K562 (cell line): ENCODE data around the gene PRM2. TPM values are rescaled to one million over a fixed set of nuclear protein-coding genes. Genes with fewer than 3 reads are reported as not detected.

Experiments used
- CCNT2 ChIP-seq: IDR thresholded peaks from 2 replicates; pipeline ENCODE4 v1.6.1; 2011; ENCODE audit warnings: borderline replicate concordance, low read depth, mild to moderate bottlenecking, moderate library complexity, mixed read lengths, low read length; ENCODE audit not compliant: insufficient read length; ENCODE audit errors: extremely low read depth
- CXXC5 ChIP-seq: fragments of 250-450 bp; sonication (Bioruptor Pico); IDR thresholded peaks from 2 replicates; pipeline ENCODE4 v1.8.0; 2022; ENCODE audit warnings: inconsistent platforms, mild to moderate bottlenecking, moderate library complexity
- HCFC1 ChIP-seq: IDR thresholded peaks from 2 replicates; pipeline ENCODE4 v1.6.1; 2012; ENCODE audit warnings: low read depth, low read length, improper control_type of control experiment
- HNRNPH1 ChIP-seq: fragments of 200-400 bp; formaldehyde crosslinking; optimal IDR thresholded peaks from 2 replicates; pipeline ENCODE3; 2017; ENCODE audit warnings: low read depth, mild to moderate bottlenecking, low read length, moderate library complexity
- JUND ChIP-seq, 2 experiments: IDR thresholded peaks; 2 replicates in 1 of 2; 3 replicates in 1 of 2; pipeline ENCODE4 v1.6.1; 2011; ENCODE audit warnings: borderline replicate concordance in 2 of 2, low read depth in 2 of 2, low read length in 2 of 2, improper control_type of control experiment in 1 of 2, missing biosample characterization in 1 of 2, missing genetic modification characterization in 1 of 2, missing genetic modification reagents in 1 of 2
- KAT8 ChIP-seq: fragments of 450-650 bp; IDR thresholded peaks from 2 replicates; pipeline ENCODE4 v1.6.1; 2016; ENCODE audit warnings: low read depth, mild to moderate bottlenecking
- NFE2 ChIP-seq: IDR thresholded peaks from 2 replicates; pipeline ENCODE4 v1.6.1; 2014; ENCODE audit warnings: antibody characterized with exemption, low read depth
- PCBP2 ChIP-seq: fragments of 200-400 bp; formaldehyde crosslinking; IDR thresholded peaks from 2 replicates; pipeline ENCODE4 v1.6.1; 2018; ENCODE audit warnings: low read length, low read depth, mild to moderate bottlenecking, moderate library complexity; ENCODE audit not compliant: poor library complexity, severe bottlenecking
- POLR2H ChIP-seq: IDR thresholded peaks from 2 replicates; pipeline ENCODE4 v1.6.1; 2016; ENCODE audit warnings: missing genetic modification characterization, low read depth, mild to moderate bottlenecking, control low read depth, missing compliant biosample characterization, moderate library complexity
- PTTG1 ChIP-seq: fragments of 450-650 bp; IDR thresholded peaks from 2 replicates; pipeline ENCODE4 v1.6.1; 2016; ENCODE audit warnings: low read depth, mild to moderate bottlenecking, missing genetic modification characterization, missing compliant biosample characterization
- SETDB1 ChIP-seq: IDR thresholded peaks from one replicate; pipeline ENCODE4 v1.6.1; 2012; ENCODE audit warnings: low read length, control low read depth, inconsistent platforms
- SREBF1 ChIP-seq: fragments of 150-350 bp; IDR thresholded peaks from 2 replicates; pipeline ENCODE4 v1.6.1; 2014; ENCODE audit warnings: antibody characterized with exemption, low read depth, low read length, borderline replicate concordance
- STAT5B ChIP-seq: fragments of 250-450 bp; sonication (Bioruptor Pico); IDR thresholded peaks from 2 replicates; pipeline ENCODE4 v1.8.0; 2021; ENCODE audit warnings: mild to moderate bottlenecking, inconsistent platforms
- TAF7 ChIP-seq: fragments of 450-650 bp; IDR thresholded peaks from 2 replicates; pipeline ENCODE4 v1.6.1; 2016; ENCODE audit warnings: missing genetic modification characterization, missing compliant biosample characterization
- U2AF2 ChIP-seq: fragments of 200-400 bp; formaldehyde crosslinking; optimal IDR thresholded peaks from 2 replicates; pipeline ENCODE3; 2017; ENCODE audit warnings: low read depth, mild to moderate bottlenecking, low read length
- ZC3H8 ChIP-seq: fragments of 450-650 bp; IDR thresholded peaks from 2 replicates; pipeline ENCODE4 v1.6.1; 2017
- ZKSCAN1 ChIP-seq: fragments of 150-350 bp; IDR thresholded peaks from 2 replicates; pipeline ENCODE4 v1.6.1; 2016; ENCODE audit warnings: low read depth, low read length
- ZKSCAN3 ChIP-seq: fragments of 250-450 bp; sonication (Bioruptor Pico); IDR thresholded peaks from 2 replicates; pipeline ENCODE4 v1.4.0; 2020
- ZNF282 ChIP-seq: sonication (generic); formaldehyde crosslinking; IDR thresholded peaks from 2 replicates; pipeline ENCODE4 v1.8.1; 2023; ENCODE audit warnings: missing genetic modification reagents
- polyA plus RNA-seq, 8 experiments: library from polyadenylated mRNA; depleted of rRNA in 4 of 8; stranded (reverse) in 5 of 8; unstranded in 3 of 8; fragments of >200 nt; fragmentation: Nextera tagmentation in 2 of 8; fragmentation: Illumina TruSeq in 1 of 8; extraction: Ambion mirVana in 2 of 8; extraction: Trizol in 1 of 8; gene quantifications; 2 replicates each; pipeline versions ENCODE4 v1.2.1 to v1.2.3, GENCODE V29; 2011 to 2014; ENCODE audit warnings: inconsistent platforms in 1 of 8, missing spikeins in 1 of 8
- total RNA-seq, 7 experiments: library from RNA; depleted of rRNA in 6 of 7; stranded (reverse); fragments of >200 nt in 6 of 7; fragmentation: Illumina TruSeq in 2 of 7; extraction: Trizol in 2 of 7; gene quantifications; 2 replicates each; pipeline versions ENCODE4 v1.2.1 to v1.2.3, GENCODE V29; 2011 to 2021; ENCODE audit warnings: low replicate concordance in 1 of 7
- TF ChIP-seq, protein P1 (sequence below): fragments of 200-800 bp; sonication (Bioruptor generic); IDR thresholded peaks from 2 replicates; pipeline ENCODE4 v1.6.1; 2017; ENCODE audit warnings: missing genetic modification characterization, missing compliant biosample characterization
- TF ChIP-seq, protein P2 (sequence below): fragments of 250-450 bp; sonication (Bioruptor Pico); IDR thresholded peaks from 2 replicates; pipeline ENCODE4 v1.8.0; 2022; ENCODE audit warnings: moderate library complexity, mild to moderate bottlenecking, inconsistent platforms
- TF ChIP-seq, protein P3 (sequence below): fragments of 250-450 bp; sonication (Bioruptor Pico); IDR thresholded peaks from 2 replicates; pipeline ENCODE4 v1.5.0; 2021

PRM2 gene
- total and polyA plus RNA-seq, 9 of the 15 experiments (the other 6 are each of a cell fraction or from before 2014, with no cell fraction given), result not detected

DNA sequence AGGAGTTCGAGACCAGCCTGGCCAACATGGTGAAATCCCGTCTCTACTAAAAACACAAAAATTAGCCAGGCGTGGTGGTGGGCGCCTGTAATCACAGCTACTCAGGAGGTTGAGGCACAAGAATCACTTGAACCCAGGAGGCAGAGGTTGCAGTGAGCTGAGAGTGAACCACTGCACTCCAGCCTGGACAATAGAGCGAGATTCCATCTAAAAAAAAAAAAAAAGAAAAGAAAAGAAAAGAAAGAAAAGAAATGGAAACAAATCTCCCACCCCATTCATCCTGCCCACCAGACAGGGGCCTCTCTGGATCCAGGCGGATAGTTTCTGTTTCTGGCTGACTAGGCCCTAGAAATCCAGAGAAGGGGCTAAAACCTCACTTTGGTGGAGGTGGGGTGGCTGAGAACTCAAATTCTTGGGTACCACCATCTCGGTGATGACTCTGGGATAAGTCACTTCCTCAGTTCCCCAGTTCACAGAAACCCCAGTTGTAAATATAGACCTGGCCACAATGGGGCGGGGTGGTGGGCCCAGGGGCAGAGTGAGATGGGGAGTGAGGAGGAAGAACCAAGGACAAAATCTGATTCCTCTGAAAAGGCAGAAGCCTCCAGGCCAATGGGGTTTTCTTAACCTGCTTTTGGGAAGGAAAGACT is 42.4 kb downstream of the PRM2 start (continued):
- 0 out of 2 replicates have a peak, but pooled peaks have one; percentile 5 for TF ChIP-seq JUND (IDR thresholded peaks at IDR 0.05; ENCODE audit: borderline replicate concordance, low read depth, low read length)
- no peak; the same call in 2 of the 3 replicates for TF ChIP-seq JUND (tag; IDR thresholded peaks at IDR 0.05; ENCODE audit: borderline replicate concordance, low read depth, low read length)
- no peak for TF ChIP-seq KAT8
- TF ChIP-seq HNRNPH1, result no peak
- TF ChIP-seq U2AF2, result no peak
- TF ChIP-seq, protein P1, sequence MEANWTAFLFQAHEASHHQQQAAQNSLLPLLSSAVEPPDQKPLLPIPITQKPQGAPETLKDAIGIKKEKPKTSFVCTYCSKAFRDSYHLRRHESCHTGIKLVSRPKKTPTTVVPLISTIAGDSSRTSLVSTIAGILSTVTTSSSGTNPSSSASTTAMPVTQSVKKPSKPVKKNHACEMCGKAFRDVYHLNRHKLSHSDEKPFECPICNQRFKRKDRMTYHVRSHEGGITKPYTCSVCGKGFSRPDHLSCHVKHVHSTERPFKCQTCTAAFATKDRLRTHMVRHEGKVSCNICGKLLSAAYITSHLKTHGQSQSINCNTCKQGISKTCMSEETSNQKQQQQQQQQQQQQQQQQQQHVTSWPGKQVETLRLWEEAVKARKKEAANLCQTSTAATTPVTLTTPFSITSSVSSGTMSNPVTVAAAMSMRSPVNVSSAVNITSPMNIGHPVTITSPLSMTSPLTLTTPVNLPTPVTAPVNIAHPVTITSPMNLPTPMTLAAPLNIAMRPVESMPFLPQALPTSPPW (CRISPR knock-in tag), result 0 out of 2 replicates have a peak, but pooled peaks have one; percentile 28
- TF ChIP-seq ZKSCAN3 (CRISPR knock-in tag), result no peak
- no peak for TF ChIP-seq ZNF282
- TF ChIP-seq CXXC5 (CRISPR knock-in tag), result no peak
- TF ChIP-seq, protein P2, sequence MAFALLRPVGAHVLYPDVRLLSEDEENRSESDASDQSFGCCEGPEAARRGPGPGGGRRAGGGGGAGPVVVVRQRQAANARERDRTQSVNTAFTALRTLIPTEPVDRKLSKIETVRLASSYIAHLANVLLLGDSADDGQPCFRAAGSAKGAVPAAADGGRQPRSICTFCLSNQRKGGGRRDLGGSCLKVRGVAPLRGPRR (CRISPR knock-in tag), result 0 out of 2 replicates have a peak, but pooled peaks have one; percentile 23
- TF ChIP-seq SREBF1, result no peak
- no peak for TF ChIP-seq PCBP2
- TF ChIP-seq ZKSCAN1, result no peak
- no peak for TF ChIP-seq TAF7 (tag)
- TF ChIP-seq POLR2H (tag), result no peak
- TF ChIP-seq, protein P3, sequence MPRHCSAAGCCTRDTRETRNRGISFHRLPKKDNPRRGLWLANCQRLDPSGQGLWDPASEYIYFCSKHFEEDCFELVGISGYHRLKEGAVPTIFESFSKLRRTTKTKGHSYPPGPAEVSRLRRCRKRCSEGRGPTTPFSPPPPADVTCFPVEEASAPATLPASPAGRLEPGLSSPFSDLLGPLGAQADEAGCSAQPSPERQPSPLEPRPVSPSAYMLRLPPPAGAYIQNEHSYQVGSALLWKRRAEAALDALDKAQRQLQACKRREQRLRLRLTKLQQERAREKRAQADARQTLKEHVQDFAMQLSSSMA (CRISPR knock-in tag), result no peak
- no peak for TF ChIP-seq STAT5B (CRISPR knock-in tag)
- no peak for TF ChIP-seq SETDB1
- no peak for TF ChIP-seq HCFC1
- TF ChIP-seq PTTG1 (tag), result no peak
- TF ChIP-seq NFE2, result no peak
- no peak for TF ChIP-seq CCNT2
- no peak for TF ChIP-seq ZC3H8
